HL-60/S4 treated with retinoic acid at 250 ng/mL for 4 days and 3 days (cell line): ENCODE results near the gene SUCLG1.
"Not testable (repeated sequence)": the region's sequence is repeated elsewhere in the genome, so short reads cannot be mapped to it uniquely, and the experiment has no call there.

Source experiments
- in situ Hi-C: fragments of 300-500 bp; cut with MboI; formaldehyde crosslinking; loops from 2 replicates; pipeline ENCODE4 v1.7.0; 2022; ENCODE audit warnings: low sequenced_read_pairs

SUCLG1 gene

DNA sequence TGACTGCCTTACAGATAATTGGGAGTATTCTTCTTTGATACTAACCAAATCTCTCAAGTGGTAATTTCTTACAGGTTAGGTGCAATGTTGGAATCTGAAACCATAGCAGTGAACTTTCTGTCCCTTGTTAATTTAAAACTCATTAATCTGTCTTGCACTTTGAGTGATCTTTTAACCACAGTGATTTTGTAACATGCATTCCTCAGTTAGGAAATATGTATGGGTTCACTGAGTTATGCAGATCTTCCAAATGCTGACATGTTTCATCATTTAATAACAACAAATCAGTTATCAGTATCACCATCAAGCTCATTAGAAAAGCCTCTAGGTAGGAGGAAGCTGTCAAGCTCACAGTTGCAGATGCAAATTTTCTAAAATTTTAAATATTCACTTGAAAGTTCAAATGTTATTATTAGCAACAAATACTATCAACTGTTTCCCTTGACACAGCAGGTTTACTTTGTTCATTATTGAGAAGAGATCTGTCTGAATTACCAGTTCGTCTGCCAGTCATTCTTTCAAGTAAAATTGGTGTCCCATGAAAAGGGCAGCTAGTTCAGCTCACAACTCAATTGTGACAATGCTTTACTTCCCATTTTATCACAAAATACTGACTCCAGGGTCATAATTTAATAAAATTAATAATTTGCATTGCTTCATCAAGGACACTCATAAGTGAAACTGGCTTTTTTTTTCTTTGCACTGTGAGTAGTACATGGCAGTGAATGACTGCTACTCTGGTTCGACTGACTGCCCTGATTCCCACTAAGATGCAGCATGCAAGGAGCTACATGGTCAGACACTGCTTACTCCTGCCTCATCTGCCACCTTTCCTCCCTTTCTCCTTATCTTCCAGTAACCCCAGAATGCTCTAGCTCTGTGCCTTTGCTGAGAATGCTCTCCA is 31.6 kb downstream of the SUCLG1 start:
- in situ Hi-C loops: no loop called here

DNA sequence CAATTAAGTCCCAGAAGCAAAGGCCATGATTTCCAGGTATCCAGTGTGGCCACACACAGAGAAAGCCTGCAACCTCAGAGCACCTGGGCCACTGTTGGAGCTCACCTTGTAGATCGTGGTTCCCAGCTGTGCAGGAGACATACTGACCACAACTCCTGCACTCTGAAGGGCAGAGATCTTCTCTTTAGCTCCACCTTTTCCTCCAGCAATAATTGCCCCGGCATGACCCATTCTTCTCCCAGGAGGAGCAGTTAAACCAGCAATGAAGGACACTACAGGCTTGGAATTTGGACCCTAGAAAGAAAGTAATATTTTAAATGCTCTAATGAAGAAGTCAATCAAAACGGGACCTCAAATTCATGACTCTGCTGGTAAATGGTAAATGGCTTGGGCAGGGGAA is 33.8 kb downstream of the SUCLG1 start:
- in situ Hi-C loops: no loop called here

DNA sequence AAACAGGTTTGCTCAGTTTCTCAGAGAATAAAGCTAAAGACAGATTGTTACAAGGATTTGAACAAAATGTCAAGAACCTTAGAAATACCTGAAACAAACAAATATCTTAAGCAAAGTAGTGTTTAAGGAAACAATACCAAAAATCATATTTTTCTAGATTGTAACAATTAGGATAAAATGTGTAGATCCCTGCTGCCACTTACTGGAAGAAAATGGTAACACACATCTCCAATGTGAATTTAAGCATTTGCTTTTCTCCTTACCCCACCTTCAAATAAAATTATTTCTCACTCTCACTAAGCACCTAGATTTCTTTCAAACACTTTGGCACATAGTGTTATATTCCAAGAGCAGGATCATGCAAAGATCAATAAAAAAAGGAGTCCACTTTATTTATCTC is 34.9 kb downstream of the SUCLG1 start:
- in situ Hi-C loops: no loop called here

DNA sequence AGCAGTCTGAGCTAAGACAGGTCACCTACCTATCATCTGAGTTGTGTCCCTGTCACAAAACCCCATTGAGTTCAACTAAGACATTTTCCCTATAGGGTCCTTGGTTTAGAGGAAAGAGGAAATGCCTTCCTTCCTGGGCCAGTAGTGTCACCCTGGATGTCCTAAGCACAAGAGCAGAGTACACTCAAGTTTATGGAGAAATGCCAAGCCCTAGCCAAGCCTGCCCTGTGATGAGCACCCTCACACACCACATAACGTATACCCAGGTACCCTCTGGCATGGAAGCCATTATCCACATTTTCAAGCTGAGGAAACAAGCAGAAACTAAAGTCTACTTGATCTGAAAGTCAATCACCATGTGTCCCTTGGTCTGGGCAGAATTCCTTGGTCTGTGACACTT is 37.3 kb downstream of the SUCLG1 start:
- in situ Hi-C loops: no loop called here

DNA sequence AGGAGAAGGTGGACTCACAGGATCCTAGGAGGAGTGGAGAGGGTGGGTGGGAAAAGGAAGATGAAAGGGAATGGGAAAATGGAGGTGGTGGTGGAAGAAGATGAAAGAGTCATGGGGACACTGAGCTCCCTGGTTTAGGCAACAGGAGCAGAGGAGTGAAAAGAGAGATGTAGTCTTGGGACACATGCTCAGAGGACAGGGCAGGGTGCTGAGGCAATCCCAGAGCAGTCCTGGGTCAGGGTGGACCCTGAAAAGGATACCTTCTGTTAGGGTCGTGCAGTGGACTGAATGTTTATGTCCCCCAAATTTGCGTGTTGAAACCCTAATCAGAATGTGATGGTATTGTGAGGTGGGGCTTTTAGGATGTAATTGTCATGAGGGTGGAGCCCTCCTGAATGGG is 37.9 kb downstream of the SUCLG1 start:
- in situ Hi-C loops: no loop called here

DNA sequence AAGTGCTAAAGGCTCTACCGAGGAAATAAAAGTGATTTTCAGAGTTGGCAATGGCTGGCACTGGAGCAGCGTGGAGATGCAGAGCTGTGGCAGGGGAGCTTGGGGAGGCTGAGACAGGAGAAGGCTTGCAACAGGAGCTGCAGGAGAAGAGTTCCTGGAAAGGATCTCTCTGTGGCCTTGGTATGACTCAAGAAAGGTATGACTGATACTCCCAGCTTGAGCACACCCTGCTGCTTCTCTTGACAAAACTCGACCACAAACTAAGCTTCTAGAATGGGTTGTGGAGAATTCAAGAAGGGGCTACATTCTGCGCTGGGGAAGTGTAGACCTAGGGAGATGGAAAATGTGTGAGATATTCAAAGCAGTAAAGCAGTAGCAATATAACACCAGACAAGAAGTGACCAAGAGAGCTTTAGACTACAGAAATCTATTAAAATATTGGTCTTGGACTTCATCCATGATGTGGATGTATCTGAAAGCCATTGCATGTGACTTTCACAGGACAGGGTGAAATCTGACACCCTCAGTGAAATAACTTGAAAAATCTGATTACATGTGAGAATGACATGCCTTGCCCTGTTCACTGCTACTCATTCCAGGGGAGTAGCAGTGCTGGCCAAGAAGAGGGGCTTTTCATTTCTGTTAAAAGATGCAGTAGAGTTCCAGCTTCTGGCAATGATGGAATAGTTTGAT is 41.5 kb downstream of the SUCLG1 start:
- in situ Hi-C loops: no loop called here

DNA sequence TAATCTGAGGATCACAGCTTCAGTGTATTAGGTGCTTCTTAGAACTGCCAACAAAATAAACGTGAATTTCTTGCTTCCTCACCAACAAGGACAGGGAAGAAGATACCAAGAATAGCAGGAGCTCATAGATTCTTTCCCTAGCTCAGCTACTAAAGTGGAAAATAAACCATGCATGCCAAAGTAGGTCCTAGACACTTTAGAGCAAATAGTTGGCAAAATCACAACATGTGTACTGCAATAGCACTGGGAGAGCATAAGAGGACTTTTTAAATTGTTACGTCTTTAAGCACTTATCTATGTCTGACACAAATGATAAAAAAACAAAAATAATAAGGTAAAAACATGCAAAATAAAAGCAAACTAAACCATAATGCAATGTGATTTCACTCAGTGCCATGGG is 49.5 kb downstream of the SUCLG1 start:
- in situ Hi-C loops: no loop called here

DNA sequence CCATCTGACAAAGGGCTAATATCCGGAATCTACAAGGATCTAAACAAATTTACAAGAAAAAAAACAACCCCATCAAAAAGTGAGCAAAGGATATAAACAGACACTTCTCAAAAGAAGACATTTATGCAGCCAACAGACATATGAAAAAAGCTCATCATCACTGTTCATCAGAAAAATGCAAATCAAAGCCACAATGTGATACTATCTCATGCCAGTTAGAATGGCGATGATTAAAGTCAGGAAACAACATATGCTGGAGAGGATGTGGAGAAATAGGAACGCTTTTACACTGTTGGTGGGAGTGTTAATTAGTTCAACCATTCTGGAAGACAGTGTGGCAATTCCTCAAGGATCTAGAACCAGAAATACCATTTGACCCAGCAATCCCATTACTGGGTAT is 57.0 kb downstream of the SUCLG1 start:
- in situ Hi-C loops: not testable (repeated sequence)

DNA sequence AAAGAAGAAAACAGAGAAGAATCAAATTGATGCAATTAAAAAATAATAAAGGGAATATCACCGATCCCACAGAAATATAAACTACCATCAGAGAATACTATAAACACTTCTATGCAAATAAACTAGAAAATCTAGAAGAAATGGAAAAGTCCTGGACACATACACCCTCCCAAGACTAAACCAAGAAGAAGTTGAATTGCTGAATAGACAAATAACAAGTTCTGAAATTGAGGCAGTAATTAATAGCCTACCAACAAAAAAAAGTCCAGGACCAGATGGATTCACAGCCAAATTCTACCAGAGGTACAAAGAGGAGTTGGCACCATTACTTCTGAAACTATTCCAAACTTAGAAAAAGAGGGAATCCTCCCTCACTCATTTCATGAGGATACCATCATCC is 59.2 kb downstream of the SUCLG1 start:
- in situ Hi-C loops: not testable (repeated sequence)

DNA sequence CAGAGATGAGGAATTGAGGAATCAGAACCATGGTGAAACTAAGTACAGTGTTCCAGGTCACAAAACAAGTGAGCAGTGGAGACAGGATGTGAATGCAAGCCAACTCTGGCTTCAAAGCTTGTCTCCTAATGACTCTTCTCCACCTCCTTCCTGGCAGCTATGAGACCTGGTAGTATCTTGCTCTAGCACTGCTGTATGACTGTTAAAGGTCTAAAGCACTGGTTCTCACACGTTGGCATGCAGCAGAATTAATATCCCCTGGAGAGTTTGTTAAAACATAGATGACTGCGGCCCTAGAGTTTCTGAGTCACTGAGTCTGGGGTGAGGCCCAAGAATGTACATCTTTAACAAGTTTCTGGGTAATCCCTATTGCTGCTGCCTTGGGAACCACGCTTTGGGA is 63.3 kb downstream of the SUCLG1 start:
- in situ Hi-C loops: no loop called here

DNA sequence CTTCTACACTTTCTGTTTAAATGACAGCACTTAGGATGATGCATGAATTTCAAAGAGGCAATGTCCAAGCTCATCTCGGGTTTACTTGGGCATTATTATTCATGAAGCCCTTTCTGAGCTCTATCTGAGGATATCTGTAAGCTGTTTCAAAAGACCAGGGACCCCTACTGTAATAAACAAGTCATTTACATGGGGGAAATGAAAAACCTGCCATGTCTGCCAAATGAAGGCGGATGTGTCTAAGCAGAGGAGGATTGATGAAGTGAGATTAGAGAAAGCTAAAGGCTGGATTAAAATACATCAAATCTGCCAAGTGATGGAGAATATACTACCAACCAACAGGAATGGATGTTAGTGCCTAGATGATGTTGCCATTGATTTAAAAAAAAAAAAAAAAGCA is 64.5 kb downstream of the SUCLG1 start:
- in situ Hi-C loops: no loop called here

DNA sequence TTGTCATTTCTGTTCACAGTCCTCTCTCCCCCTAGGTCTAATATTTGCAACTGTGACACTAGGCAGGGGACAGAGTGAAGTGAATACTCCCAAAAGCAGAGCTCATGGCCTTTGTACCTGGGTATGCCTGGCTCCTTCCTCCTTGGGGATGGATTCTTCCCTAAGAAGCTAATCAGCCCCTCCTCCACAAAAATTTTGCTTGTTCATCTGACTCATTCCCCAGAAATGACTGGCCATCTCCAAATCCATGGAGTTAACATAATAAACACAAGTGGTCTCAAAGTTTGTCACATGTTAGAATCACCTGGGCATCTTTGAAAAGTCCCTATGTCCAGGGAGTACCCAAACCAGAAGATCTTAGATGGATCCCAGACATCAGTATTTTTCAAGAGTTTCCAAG is 65.3 kb downstream of the SUCLG1 start:
- in situ Hi-C loops: no loop called here

DNA sequence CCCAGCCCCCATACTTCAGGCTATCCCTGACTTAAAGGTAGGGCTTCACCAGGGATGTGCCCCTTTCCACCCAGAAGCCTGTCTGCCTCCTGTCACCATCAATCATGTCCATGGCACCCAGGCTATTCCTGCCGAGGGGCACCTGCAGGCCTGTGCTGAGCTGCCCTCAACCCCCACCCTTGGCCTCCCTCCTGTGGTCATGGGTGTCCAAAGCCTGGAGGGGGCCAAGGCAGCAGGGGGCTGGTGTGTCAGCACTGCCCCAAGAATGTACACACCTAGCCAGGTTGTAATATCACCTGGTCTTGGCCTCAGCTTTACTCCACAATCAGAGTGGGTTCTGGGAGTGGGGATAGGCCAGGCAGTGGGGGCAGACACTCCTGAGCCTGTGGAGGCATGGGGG is 69.3 kb downstream of the SUCLG1 start:
- in situ Hi-C loops: no loop called here

DNA sequence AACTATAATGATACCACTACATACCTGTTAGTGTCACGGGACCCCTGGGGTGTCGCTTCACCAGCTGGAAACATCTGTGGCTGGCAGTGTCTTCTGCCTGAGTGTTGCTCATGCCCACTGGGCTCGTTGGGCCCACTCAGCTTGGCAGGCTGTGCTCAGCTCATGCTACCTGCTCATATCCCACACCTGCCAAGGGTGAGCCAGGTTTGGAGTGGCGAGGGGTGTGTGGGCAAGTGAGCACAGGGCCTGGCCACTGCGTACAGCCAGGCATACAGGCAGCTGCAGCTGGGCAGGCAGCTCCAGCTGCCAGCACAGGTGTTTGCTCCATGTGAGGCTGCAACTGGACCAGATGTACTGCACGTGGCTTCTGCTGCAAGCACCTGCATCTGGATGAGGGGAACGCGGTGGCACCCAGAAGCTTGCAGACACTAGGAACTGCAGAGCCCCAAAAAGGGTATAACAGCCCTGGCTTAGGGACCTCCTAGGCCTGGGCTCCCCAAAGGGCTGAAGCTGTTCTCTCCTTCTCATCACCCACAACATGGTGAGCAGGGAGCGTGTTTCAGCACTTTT is 70.1 kb downstream of the SUCLG1 start:
- in situ Hi-C loops: no loop called here

DNA sequence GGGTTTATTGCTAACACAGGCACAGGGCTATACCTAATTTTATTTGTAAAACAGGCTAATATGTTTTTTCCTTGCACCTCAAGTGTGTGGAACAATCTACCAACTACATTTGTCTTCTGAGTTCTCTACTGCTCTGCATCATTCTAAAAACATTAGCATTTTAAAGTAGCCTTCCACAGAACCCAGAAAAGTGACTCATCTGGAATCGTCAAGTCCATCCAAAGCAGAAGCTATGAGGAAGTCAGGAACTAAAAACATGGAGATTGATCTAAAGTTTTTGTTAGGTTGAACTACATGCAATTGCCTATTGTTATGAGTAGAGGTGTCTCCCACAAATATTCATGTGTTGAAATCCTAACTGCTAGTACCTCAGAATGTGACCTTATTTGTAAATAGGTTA is 70.9 kb downstream of the SUCLG1 start:
- in situ Hi-C loops: no loop called here

DNA sequence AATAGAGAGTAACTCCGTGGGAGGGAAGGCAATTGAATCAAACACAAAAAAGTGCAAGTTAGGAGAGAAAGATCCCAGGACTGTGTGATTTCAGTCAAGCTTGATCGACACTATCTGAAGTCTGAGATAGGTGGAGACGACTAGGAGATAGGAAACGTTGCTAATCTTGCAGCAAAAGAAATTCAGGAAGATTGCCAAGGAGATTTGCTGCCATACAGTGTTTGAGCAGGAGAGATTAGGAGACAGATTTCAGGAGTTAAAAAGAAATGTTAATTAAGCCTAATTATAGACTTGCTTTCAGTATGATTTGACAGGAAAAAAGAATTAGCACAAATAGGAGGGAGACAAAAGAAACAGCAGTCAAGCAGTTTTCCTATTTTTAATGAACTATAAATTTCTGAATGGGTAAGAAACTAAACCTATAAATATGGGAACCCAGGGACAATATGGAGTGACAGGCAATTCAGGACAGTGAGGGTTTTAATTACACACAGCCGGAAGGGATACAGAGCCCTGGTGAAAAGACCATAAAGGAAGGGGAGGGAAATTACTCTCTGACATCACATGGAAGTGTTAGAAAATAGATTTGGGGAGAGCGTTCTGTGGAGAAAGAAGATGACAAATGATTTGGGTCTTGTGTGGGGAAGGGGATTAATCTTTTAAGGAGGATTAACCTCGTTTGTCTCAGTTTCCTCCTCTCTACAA is 72.6 kb downstream of the SUCLG1 start:
- in situ Hi-C loops: no loop called here

DNA sequence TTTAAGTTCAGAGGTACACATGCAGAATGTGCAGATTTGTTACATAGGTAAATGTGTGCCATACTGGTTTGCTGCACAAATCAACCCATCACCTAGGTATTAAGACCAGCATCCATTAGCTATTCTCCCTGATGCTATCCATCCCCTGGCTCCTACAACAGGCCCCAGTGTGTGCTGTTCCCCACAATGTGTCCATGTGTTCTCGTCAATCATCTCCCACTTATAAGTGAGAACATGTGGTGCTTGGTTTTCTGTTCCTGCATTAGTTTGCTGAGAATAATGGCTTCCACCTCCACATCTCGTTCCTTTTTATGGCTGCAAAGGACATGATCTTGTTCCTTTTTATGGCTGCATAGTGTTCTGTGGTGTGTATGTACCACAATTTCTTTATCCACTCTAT is 75.8 kb downstream of the SUCLG1 start:
- in situ Hi-C loops: no loop called here

DNA sequence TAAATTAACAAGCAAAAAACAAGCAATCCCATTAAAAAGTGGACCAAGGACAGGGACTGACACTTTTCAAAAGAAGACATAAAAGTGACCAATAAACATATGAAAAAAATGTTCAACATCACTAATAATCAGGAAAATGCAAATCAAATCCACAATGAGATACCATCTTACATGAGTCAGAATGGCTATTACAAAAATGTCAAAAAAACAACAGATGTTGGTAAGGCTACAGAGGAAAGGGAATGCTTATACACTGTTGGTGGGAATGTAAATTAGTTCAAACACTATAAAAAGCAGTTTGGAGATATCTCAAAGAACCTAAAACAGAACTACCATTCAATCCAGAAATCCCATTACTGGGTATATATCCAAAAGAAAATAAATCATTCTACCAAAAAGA is 78.2 kb downstream of the SUCLG1 start:
- in situ Hi-C loops: no loop called here

DNA sequence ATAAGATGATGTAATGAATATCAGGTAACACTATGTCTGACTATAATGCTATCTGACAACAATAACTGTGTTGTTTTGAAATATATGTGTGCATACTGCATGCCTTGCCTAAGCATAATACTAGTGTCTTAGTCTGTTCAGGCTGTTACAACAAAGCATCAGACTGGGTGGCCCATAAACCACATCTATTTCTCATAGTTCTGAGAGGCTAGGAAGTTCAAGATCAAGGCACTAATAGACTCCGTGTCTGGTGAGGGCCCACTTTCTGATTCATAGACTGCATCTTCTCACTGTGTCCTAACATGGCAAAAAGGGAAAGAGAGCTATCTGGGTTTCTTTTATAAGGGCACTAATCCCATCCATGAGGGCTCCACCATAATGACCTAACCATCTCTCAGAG is 80.1 kb downstream of the SUCLG1 start:
- in situ Hi-C loops: no loop called here

DNA sequence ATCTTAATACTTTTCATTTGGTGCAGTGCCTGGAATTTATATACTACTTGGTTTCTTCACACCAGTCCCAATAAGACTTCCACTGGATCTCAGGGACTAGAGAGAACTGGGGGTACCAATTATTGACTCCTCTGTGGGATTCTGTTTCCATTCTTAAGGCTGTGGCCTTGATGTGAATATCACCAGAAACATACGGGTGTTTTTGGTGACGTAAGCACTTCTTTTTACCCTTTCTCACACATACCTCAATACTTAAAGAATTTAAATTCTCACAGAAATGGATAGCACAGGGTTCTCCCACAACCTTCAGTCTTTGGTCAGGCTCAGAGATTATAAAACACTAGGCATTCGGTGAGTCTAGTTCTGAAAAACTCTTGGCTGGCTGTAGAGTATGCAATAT is 84.1 kb downstream of the SUCLG1 start:
- in situ Hi-C loops: no loop called here

DNA sequence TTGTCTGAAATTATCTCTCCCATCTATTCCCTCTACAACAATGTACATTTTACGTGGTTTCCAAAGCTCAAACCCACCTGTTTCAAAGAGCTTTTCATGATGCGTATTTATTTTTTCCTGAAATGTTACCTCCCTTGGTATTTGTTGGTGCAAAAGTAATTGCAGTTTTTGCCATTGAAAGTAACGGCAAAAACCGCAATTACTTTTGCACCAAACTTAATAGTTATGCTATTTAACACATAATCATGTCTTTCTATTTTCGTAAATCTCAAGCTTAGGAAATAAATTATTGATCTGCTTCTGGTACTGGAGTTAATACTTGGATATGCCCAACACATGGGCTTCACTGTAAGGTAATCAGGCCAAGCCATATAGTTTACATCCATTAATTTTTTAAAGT is 85.2 kb downstream of the SUCLG1 start:
- in situ Hi-C loops: no loop called here
